H1 (cell line): Measurements from ENCODE around the gene SLC7A10. TPM values are rescaled to one million over a fixed set of nuclear protein-coding genes. Genes with fewer than 3 reads are reported as not detected.
A peak's percentile ranks its signal among the peaks of the same experiment; 100 is the strongest.

Experiments
- CTCF ChIA-PET: fragments of 300-600 bp; sonication (Branson Sonifier 250); formaldehyde crosslinking; loops from one replicate; lab custom pipeline; 2021; ENCODE audit not compliant: partially characterized antibody; lab: Charles Lee
- POLR2A ChIA-PET: fragments of 300-600 bp; sonication (Branson Sonifier 250); formaldehyde crosslinking; loops from one replicate; lab custom pipeline; 2021; ENCODE audit warnings: inconsistent platforms; ENCODE audit not compliant: partially characterized antibody; lab: Charles Lee
- DNase-seq, 2 experiments: peaks; one replicate each; pipeline versions ENCODE4 v3.0.0 to v3.0.0-alpha.2; 2010 to 2022; ENCODE audit warnings: low spot score in 2 of 2, low read depth in 1 of 2, mixed read lengths in 1 of 2
- FAIRE-seq: peaks from 2 replicates; lab custom pipeline; 2011; peaks lifted over from hg19 to GRCh38; lab: Jason Lieb, UNC
- H2AFZ ChIP-seq: 2 replicates; pipeline ENCODE4 v1.8.1; 2012; ENCODE audit warnings: low read length, inconsistent platforms
- H2AK5ac ChIP-seq: 2 replicates; pipeline ENCODE4 v1.6.1; 2013; ENCODE audit warnings: low read depth, low read length
- H2BK120ac ChIP-seq: replicated peaks from 2 replicates; pipeline ENCODE3; 2013; ENCODE audit warnings: low read depth, low read length, inconsistent platforms
- H2BK12ac ChIP-seq: 2 replicates; pipeline ENCODE4 v1.6.1; 2013; ENCODE audit warnings: low read depth, low read length
- H2BK15ac ChIP-seq: 2 replicates; pipeline ENCODE4 v1.6.1; 2013; ENCODE audit warnings: low read length
- H2BK20ac ChIP-seq: 2 replicates; pipeline ENCODE4 v1.6.1; 2013; ENCODE audit warnings: low read length
- H2BK5ac ChIP-seq: 2 replicates; pipeline ENCODE4 v1.6.1; 2013; ENCODE audit warnings: low read depth, low read length
- H3K14ac ChIP-seq: 2 replicates; pipeline ENCODE4 v1.6.1; 2013; ENCODE audit warnings: inconsistent platforms; ENCODE audit not compliant: insufficient read length
- H3K18ac ChIP-seq: 2 replicates; pipeline ENCODE4 v1.6.1; 2013; ENCODE audit warnings: low read length; ENCODE audit errors: extremely low read depth
- H3K23ac ChIP-seq: 2 replicates; pipeline ENCODE4 v1.6.1; 2013; ENCODE audit warnings: inconsistent platforms; ENCODE audit not compliant: insufficient read length
- H3K23me2 ChIP-seq: 2 replicates; pipeline ENCODE4 v1.6.1; 2013; ENCODE audit warnings: low read depth, low read length
- H3K27ac ChIP-seq: 2 replicates; pipeline ENCODE4 v1.6.1; 2011; ENCODE audit warnings: low read depth, low read length, inconsistent platforms
- H3K27me3 ChIP-seq, 4 experiments: replicated peaks in 1 of 4; 1 replicate in 1 of 4; 2 replicates in 3 of 4; pipeline versions ENCODE4 v1.6.1 to v1.8.1; 2011 to 2013; ENCODE audit warnings: low read length in 3 of 4, mild to moderate bottlenecking in 3 of 4, inconsistent platforms in 2 of 4, mixed read lengths in 2 of 4, moderate library complexity in 1 of 4; ENCODE audit not compliant: control insufficient read depth in 3 of 4, insufficient read depth in 3 of 4; ENCODE audit errors: extremely low read depth in 1 of 4
- H3K36me3 ChIP-seq, 4 experiments: 2 replicates each; pipeline versions ENCODE4 v1.6.1 to v1.8.1; 2011 to 2013; ENCODE audit warnings: mild to moderate bottlenecking in 4 of 4, low read length in 3 of 4, moderate library complexity in 2 of 4, control low read depth in 1 of 4, inconsistent platforms in 1 of 4; ENCODE audit not compliant: insufficient read depth in 4 of 4, control insufficient read depth in 2 of 4
- H3K4ac ChIP-seq: replicated peaks from 2 replicates; pipeline ENCODE3; 2013; ENCODE audit warnings: low read length, low read depth, mixed read lengths, inconsistent platforms; ENCODE audit not compliant: insufficient read length
- H3K4me1 ChIP-seq, 4 experiments: replicated peaks in 1 of 4; 1 replicate in 1 of 4; 2 replicates in 3 of 4; pipeline versions ENCODE4 v1.6.1 to v1.8.1; 2011 to 2013; ENCODE audit warnings: low read length in 3 of 4, inconsistent platforms in 2 of 4, mixed read lengths in 1 of 4; ENCODE audit not compliant: insufficient read depth in 4 of 4, control insufficient read depth in 3 of 4
- H3K4me2 ChIP-seq, 2 experiments: 2 replicates each; pipeline versions ENCODE4 v1.6.1 to v1.8.1; 2011 to 2013; ENCODE audit warnings: low read depth in 2 of 2, low read length in 2 of 2, control low read depth in 1 of 2, inconsistent platforms in 1 of 2, mild to moderate bottlenecking in 1 of 2; ENCODE audit not compliant: insufficient read depth in 1 of 2
- H3K4me3 ChIP-seq, 4 experiments: fragments of 200-600, 300-600 bp in 1 of 4; sonication (generic), shearing (Covaris generic), sonication (Bioruptor Twin) in 1 of 4; 2 replicates each; pipeline versions ENCODE4 v1.5.1 to v1.8.1; 2011 to 2016; ENCODE audit warnings: low read length in 4 of 4, low read depth in 3 of 4, control low read depth in 2 of 4, inconsistent platforms in 2 of 4, mild to moderate bottlenecking in 2 of 4, mixed read lengths in 1 of 4, moderate library complexity in 1 of 4; ENCODE audit not compliant: insufficient read depth in 2 of 4; ENCODE audit errors: extremely low read depth in 1 of 4
- H3K56ac ChIP-seq: replicated peaks from 2 replicates; pipeline ENCODE3; 2013; ENCODE audit warnings: low read depth, mild to moderate bottlenecking, mixed read lengths, low read length, inconsistent platforms; ENCODE audit not compliant: insufficient read length
- H3K79me1 ChIP-seq: 2 replicates; pipeline ENCODE4 v1.6.1; 2013; ENCODE audit warnings: low read depth, low read length, control low read depth
- H3K79me2 ChIP-seq, 2 experiments: 2 replicates each; pipeline versions ENCODE4 v1.6.1 to v1.8.1; 2012 to 2013; ENCODE audit warnings: low read length in 2 of 2, mild to moderate bottlenecking in 2 of 2, inconsistent platforms in 1 of 2; ENCODE audit not compliant: insufficient read depth in 2 of 2, control insufficient read depth in 1 of 2
- H3K9ac ChIP-seq, 4 experiments: replicated peaks in 1 of 4; 1 replicate in 1 of 4; 2 replicates in 3 of 4; pipeline versions ENCODE4 v1.6.1 to v1.8.1; 2011 to 2013; ENCODE audit warnings: low read depth in 3 of 4, low read length in 3 of 4, control low read depth in 2 of 4, mild to moderate bottlenecking in 2 of 4, moderate library complexity in 2 of 4, inconsistent platforms in 1 of 4; ENCODE audit errors: extremely low read depth in 1 of 4
- H3K9me3 ChIP-seq, 2 experiments: 2 replicates each; pipeline versions ENCODE4 v1.6.1 to v1.8.1; 2012 to 2013; ENCODE audit warnings: mild to moderate bottlenecking in 2 of 2, moderate library complexity in 2 of 2, control low read depth in 1 of 2, inconsistent platforms in 1 of 2, low read depth in 1 of 2, low read length in 1 of 2, mixed read lengths in 1 of 2; ENCODE audit not compliant: insufficient read depth in 2 of 2
- H4K20me1 ChIP-seq, 2 experiments: replicated peaks in 1 of 2; 2 replicates each; pipeline versions ENCODE3 to v1.8.1; 2011 to 2013; ENCODE audit warnings: inconsistent platforms in 2 of 2, low read length in 2 of 2, mild to moderate bottlenecking in 1 of 2; ENCODE audit not compliant: insufficient read depth in 2 of 2, control insufficient read depth in 1 of 2
- H4K5ac ChIP-seq: 2 replicates; pipeline ENCODE4 v1.6.1; 2013; ENCODE audit warnings: low read length, low read depth, mixed read lengths, inconsistent platforms; ENCODE audit not compliant: insufficient read length
- H4K8ac ChIP-seq: 2 replicates; pipeline ENCODE4 v1.8.0; 2013; ENCODE audit warnings: mild to moderate bottlenecking, moderate library complexity, low read length, inconsistent platforms; ENCODE audit not compliant: insufficient read depth; ENCODE audit errors: extremely low read depth
- H4K91ac ChIP-seq: replicated peaks from 2 replicates; pipeline ENCODE3; 2013; ENCODE audit warnings: low read length, mixed read lengths, inconsistent platforms; ENCODE audit not compliant: insufficient read length
- CBX5 ChIP-seq: fragments of 300-800, 300-1000 bp; sonication (generic); IDR thresholded peaks from 2 replicates; pipeline ENCODE4 v1.7.1; 2016; ENCODE audit warnings: antibody characterized with exemption, low read length, low read depth
- CTCF ChIP-seq, 3 experiments: IDR thresholded peaks; 1 replicate in 2 of 3; 2 replicates in 1 of 3; pipeline versions ENCODE4 v1.5.1 to v1.6.1; 2011; ENCODE audit warnings: low read length in 3 of 3, mild to moderate bottlenecking in 3 of 3, inconsistent platforms in 2 of 3, low read depth in 1 of 3, moderate library complexity in 1 of 3; ENCODE audit not compliant: insufficient read depth in 1 of 3; ENCODE audit errors: control extremely low read depth in 1 of 3
- POLR2AphosphoS5 ChIP-seq: IDR thresholded peaks from 2 replicates; pipeline ENCODE4 v1.6.1; 2011; ENCODE audit warnings: low read depth, low read length
- RAD21 ChIP-seq, 2 experiments: IDR thresholded peaks in 1 of 2; conservative IDR thresholded peaks in 1 of 2; 2 replicates each; pipeline ENCODE4 v1.6.1; 2011; ENCODE audit warnings: low read depth in 2 of 2, low read length in 2 of 2, improper control_type of control experiment in 1 of 2, inconsistent platforms in 1 of 2, mild to moderate bottlenecking in 1 of 2, moderate library complexity in 1 of 2
- WGBS, 2 experiments: shearing (Covaris generic) in 1 of 2; methylation state at CpG; one replicate each; pipeline versions ENCODE4 v1.1.6 to v1.1.7; 2013 to 2015; ENCODE audit warnings: low lambda C conversion rate in 2 of 2, mixed read lengths in 2 of 2, inconsistent platforms in 1 of 2, low coverage in 1 of 2, missing lambda C conversion rate in 1 of 2; ENCODE audit not compliant: insufficient replicate concordance in 2 of 2, insufficient coverage in 1 of 2, insufficient read length in 1 of 2; ENCODE audit errors: extremely low coverage in 1 of 2, missing lambda C conversion rate in 1 of 2; 5-methylcytosine and 5-hydroxymethylcytosine counted together
- polyA plus RNA-seq, 7 experiments: library from polyadenylated mRNA; depleted of rRNA in 3 of 7; stranded (reverse) in 5 of 7; unstranded in 2 of 7; fragments of >200 nt in 5 of 7; fragments of 200-250 nt in 2 of 7; gene quantifications; 1 replicate in 5 of 7; 2 replicates in 1 of 7; 4 replicates in 1 of 7; pipeline versions ENCODE4 v1.2.1 to v1.2.3, GENCODE V29; 2011 to 2013; ENCODE audit warnings: missing spikeins in 2 of 7, mixed read lengths in 2 of 7
- total RNA-seq: library from RNA; stranded (reverse); fragmentation: NEBNext Ultra II Directional; extraction: Animal tissue kit (Norgen Biotek cat#: 25700); gene quantifications from 2 replicates; pipeline ENCODE4 v1.2.1, GENCODE V29; 2021

SLC7A10 gene
- total and polyA plus RNA-seq, 2 of the 8 experiments (the other 6 are each of a cell fraction or from before 2014, with no cell fraction given), result 3.7 to 7.1 TPM

- no peak overlapping the region for H3K4me2 ChIP-seq
- no peaks in the 10 kb centered on the region for H3K79me2 ChIP-seq
- H3K23me2 ChIP-seq, result peaks cover 13% of the 10 kb centered on the region; the same call in 1 of the 2 replicates
- H3K9ac ChIP-seq, result no peak overlapping the region
- H3K18ac ChIP-seq, result no peak overlapping the region
- H4K20me1 ChIP-seq, result peaks cover 0 to 12% of the 10 kb centered on the region in 2 experiments
- H2BK120ac ChIP-seq, result no peak overlapping the region
- TF ChIP-seq RAD21 (IDR thresholded peaks at IDR 0.05 in 1 of 2, conservative IDR thresholded peaks at IDR 0.05 in 1 of 2; ENCODE audit: low read depth in 2 of 2, low read length in 2 of 2) (peak; percentile 34 to 49), CBX5 (no peak), POLR2AphosphoS5 (no peak), CTCF (IDR thresholded peaks at IDR 0.05; ENCODE audit: control extremely low read depth in 1 of 3, insufficient read depth in 1 of 3, low read depth in 1 of 3, low read length in 3 of 3) (peak; percentile 36 to 60 (median 39))
- H3K79me1 ChIP-seq, result peaks cover 8% of the 10 kb centered on the region; the same call in 1 of the 2 replicates
- H2AFZ ChIP-seq, result no peak overlapping the region
- H4K91ac ChIP-seq, result no peak overlapping the region
- DNase-seq, result peak in 1 of 2 experiments; percentile 73
- H3K36me3 ChIP-seq, result no peaks in the 10 kb centered on the region
- H2BK12ac ChIP-seq, result no peak overlapping the region
- no peak overlapping the region for H3K56ac ChIP-seq
- no peak for FAIRE-seq
- H3K23ac ChIP-seq, result no peak overlapping the region
- H2BK5ac ChIP-seq, result peak overlapping the region; percentile 32; the same call in 1 of the 2 replicates
- H3K4me1 ChIP-seq, result peaks cover 0 to 4% (median under 1%) of the 10 kb centered on the region in 4 experiments; a peak in 5 of 7 replicates
- peak overlapping the region; percentile 90; the same call in 1 of the 2 replicates for H2AK5ac ChIP-seq
- H4K5ac ChIP-seq, result no peak overlapping the region
- ChIA-PET POLR2A (interaction anchor here (0.9 to 2.4 kb wide), 4 partner anchors 52 to 131 kb away, joined by 4 to 9 read pairs (median 4); partner anchors contain the start of genes CEBPA and CEBPG), CTCF (interaction anchor here (0.5 to 15.1 kb wide), 31 partner anchors 9 to 515 kb away, joined by 3 to 426 read pairs (median 4); no protein-coding TSS in a partner anchor)
- 80% methylated on average over 7 of the region's 7 CpGs; no CpG with 5 or more reads in 1 of the 2 experiments for WGBS, 2 experiments
- H2BK20ac ChIP-seq, result no peak overlapping the region
- no peak overlapping the region for H3K14ac ChIP-seq
- H3K4me3 ChIP-seq, result no peak overlapping the region
- H3K9me3 ChIP-seq, result peaks cover 10% of the 10 kb centered on the region in 2 experiments; a peak in 3 of 4 replicates
- no peak overlapping the region for H3K4ac ChIP-seq
- no peak overlapping the region for H4K8ac ChIP-seq
- H3K27ac ChIP-seq, result no peak overlapping the region
- 0 out of 2 replicates have a peak overlapping the region, but pooled peaks have one; percentile 19 for H2BK15ac ChIP-seq
- no peaks in the 10 kb centered on the region; a peak in 1 of 7 replicates for H3K27me3 ChIP-seq
These were observed 20.5 kb upstream of the SLC7A10 start for GRCh38 chr19:33245948-33246708.
